Omental fat pad (tissue), 4 donors: ENCODE results near the gene PPP1R15A. TPM values are rescaled to one million over a fixed set of nuclear protein-coding genes. Genes with fewer than 3 reads are reported as not detected.
A peak's percentile ranks its signal among the peaks of the same experiment; 100 is the strongest.

Source experiments
- ATAC-seq: fragments of 150-250 bp; one replicate; pipeline ENCODE4 v1.9.1; 2016; ENCODE audit warnings: mild to moderate bottlenecking, moderate library complexity; ENCODE audit not compliant: low FRiP score
- DNase-seq: peaks from one replicate; pipeline ENCODE4 v3.0.0-alpha.2; 2019; ENCODE audit warnings: low spot score
- total RNA-seq, 4 donors: library from RNA; depleted of rRNA; stranded (reverse); fragments of >200 nt; gene quantifications; one replicate each; pipeline ENCODE4 v1.1.0, GENCODE V29; 2016
- TF ChIP-seq, protein P1 (sequence below), 3 donors: fragments of 450-650 bp; IDR thresholded peaks; one replicate each; pipeline ENCODE4 v1.5.1; 2016 to 2017; ENCODE audit warnings: antibody characterized with exemption in 3 of 3, mild to moderate bottlenecking in 3 of 3, moderate library complexity in 2 of 3

Gene PPP1R15A
- total RNA-seq, 4 donors from 2014 or later = 105 to 282 (median 176) TPM

GRCh38 chr19:48858984-48859710, 13.1 kb upstream of the PPP1R15A start:
- DNase-seq (no peak), ATAC-seq (peak; percentile 30)
- TF ChIP-seq, protein P1, sequence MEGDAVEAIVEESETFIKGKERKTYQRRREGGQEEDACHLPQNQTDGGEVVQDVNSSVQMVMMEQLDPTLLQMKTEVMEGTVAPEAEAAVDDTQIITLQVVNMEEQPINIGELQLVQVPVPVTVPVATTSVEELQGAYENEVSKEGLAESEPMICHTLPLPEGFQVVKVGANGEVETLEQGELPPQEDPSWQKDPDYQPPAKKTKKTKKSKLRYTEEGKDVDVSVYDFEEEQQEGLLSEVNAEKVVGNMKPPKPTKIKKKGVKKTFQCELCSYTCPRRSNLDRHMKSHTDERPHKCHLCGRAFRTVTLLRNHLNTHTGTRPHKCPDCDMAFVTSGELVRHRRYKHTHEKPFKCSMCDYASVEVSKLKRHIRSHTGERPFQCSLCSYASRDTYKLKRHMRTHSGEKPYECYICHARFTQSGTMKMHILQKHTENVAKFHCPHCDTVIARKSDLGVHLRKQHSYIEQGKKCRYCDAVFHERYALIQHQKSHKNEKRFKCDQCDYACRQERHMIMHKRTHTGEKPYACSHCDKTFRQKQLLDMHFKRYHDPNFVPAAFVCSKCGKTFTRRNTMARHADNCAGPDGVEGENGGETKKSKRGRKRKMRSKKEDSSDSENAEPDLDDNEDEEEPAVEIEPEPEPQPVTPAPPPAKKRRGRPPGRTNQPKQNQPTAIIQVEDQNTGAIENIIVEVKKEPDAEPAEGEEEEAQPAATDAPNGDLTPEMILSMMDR (IDR thresholded peaks at IDR 0.05) = no peak

- peak; percentile 30 for ATAC-seq
- TF ChIP-seq, protein P1 (IDR thresholded peaks at IDR 0.05) = no peak
- DNase-seq = no peak
Observed at GRCh38 chr19:48859711-48860572, 12.3 kb upstream of the PPP1R15A start.

- ATAC-seq (no peak), DNase-seq (no peak)
- TF ChIP-seq, protein P1 (IDR thresholded peaks at IDR 0.05) = no peak
Observed at GRCh38 chr19:48861313-48861712, 10.9 kb upstream of the PPP1R15A start.

DNA sequence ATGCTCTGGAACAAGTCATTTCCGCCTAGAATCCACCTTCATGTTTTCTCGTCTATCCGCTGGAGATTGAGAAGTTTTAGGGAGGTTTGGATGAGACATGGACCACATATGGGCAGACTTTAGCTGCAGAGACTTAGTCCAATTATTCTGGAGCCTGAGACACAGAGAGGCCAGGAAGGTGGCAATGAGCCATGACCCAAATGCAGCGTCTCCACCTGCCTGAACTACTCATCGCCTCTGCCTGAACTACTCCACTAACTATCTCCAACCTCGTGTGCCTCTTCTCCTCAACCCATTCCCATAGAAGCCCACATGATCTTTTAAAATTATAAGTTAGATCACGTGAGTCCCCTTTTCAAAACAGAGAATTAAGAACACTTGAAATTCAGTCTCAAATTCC, 9.4 kb upstream of the PPP1R15A start:
- no peak for ATAC-seq
- DNase-seq = no peak
- TF ChIP-seq, protein P1 (IDR thresholded peaks at IDR 0.05) = no peak

DNA sequence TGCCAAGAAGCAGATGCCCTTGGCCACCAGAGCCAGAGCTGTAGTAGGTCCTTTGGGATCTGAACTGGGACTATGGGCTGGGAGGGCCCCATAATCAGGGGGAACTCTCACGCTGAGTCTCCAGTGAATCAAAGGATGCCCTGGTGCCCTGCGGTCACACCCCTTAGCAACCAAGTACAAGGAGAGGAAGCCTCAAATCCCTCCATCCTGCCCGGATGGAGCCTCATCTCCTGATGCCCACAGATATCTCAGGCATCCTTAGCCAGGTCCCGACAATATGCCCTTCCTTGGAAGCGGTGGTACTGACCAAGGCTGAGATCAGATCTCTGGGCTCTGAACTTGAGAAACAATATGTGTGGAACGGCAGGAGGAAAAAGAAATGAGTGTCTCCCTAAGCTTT, 5.5 kb upstream of the PPP1R15A start:
- ATAC-seq (no peak), DNase-seq (no peak)
- TF ChIP-seq, protein P1 (IDR thresholded peaks at IDR 0.05) = no peak

DNA sequence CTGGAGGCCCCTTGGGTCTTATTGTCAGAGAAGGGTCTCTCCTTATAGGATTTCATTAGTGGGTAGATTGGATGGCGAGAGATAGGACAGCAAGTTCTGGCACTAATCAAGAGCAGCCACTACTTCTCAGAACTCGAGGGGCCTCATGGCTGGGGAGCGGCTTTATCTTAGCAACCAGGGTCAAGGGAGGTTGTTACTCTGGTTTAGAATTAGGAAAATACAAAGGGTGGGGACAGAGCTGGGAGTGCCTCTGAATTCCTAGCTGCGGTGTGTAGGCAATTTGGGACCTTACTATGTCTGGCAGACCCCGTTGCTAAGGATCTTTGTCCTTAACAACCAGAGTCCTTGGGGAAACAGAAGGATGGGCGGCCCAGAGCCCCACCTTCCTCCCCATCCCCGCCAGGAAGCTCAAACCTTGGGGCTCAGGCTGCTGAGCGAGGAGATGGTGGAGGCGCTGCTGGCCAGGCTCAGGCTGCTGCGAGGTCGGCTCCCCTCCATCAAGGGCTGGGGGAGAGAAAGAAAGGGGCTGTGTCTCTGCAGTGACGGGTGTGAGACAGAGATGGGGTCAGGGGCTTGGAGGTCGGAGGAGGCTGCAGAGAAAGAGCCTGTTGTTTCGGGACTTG, 5.0 kb upstream of the PPP1R15A start:
- TF ChIP-seq, protein P1 (IDR thresholded peaks at IDR 0.05) = no peak
- DNase-seq (no peak), ATAC-seq (no peak)
